Urothelium cell line (cell line): ENCODE data around the gene UBQLNL.

ENCODE experiments used
- DNase-seq: peaks from one replicate; pipeline ENCODE4 v3.0.0; 2011; ENCODE audit warnings: low spot score, mixed read lengths
- FAIRE-seq: peaks from 2 replicates; lab custom pipeline; 2011; peaks lifted over from hg19 to GRCh38; lab: Jason Lieb, UNC

UBQLNL gene

DNA sequence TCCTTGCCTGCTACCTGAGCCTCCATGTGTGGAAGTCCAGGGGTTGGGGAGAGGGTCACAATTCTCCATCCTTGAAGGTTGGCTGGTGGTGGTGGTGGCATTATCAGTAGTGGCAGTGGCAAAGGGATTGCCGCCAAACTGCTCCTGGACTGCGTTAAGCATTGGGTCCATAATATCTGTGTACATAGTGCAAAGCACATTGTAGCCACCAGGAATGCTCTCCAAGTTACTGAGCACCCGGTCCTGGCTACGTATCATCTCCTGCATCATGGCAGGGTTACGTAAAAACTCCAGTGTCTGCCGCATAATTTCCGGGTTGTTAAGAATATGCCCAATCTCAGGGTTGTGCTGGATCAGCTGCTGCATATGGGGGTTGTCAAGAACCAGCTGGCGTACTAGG is 7.9 kb downstream of the UBQLNL start:
- FAIRE-seq, result no peak
- DNase-seq, result no peak

- DNase-seq (no peak), FAIRE-seq (no peak)
Observed at GRCh38 chr11:5507933-5508305, 8.6 kb downstream of the UBQLNL start.

DNA sequence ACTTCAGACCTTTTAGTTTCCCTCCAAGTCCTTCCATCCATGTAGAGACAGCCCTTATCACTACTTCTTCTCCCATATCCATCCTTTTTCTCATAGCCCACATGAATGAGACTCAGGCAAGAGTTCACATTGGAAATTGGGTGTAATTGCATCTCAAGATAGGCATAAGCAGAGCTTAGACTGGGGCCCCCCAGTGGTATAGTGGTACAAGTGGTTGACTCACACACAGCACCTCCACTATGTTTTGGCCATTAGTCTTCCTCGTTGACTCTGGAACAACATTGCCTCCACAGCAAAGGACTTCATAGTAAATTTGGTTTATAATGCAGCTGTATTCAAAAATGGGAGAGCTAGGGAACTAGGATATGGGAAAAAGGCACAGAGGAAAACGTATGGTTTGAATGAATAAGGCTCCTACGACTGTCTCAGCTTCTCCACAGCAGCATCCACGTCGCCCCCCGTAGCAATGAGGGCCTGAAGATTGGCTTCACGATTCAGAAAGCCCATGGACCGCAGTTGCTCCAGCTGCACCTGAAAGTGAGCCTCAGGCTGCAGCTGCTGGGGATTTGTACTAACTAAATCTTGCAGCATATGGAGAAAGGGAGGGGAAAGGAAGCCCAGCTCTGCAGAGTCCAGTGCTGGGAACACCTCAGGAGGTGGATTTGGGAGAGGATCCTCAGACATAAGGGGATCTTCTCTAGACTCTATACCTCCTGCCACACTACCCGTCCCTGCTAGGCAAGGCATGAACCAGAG is 9.1 kb downstream of the UBQLNL start:
- DNase-seq (no peak), FAIRE-seq (no peak)

- FAIRE-seq (no peak), DNase-seq (no peak)
Observed at GRCh38 chr11:5505363-5506048, 11.0 kb downstream of the UBQLNL start.

DNA sequence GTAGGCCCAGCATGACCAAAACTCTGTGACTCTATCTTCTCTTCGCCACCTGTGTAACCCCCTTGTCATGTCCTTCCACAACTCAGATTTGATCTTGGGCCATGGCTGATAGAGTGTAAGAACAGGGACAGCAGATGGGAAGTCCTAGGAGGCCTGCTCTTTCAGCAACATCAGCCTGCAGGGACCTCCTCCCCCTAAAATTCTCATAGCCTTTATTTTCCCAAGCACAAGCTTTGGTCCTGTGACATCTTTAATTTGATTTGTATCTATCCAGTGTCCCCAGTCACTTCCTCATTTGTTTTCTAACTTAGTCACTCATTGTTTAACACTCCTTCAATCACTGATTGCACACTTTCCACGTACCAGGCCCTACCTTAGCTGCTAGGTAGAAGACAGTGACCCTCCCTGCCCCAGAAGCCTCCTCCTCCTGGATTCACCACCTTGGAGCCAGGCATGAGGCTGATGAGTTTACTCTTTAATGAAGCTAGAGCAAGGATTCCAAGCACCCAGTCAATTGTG is 12.0 kb downstream of the UBQLNL start:
- DNase-seq, result no peak
- FAIRE-seq, result no peak

DNA sequence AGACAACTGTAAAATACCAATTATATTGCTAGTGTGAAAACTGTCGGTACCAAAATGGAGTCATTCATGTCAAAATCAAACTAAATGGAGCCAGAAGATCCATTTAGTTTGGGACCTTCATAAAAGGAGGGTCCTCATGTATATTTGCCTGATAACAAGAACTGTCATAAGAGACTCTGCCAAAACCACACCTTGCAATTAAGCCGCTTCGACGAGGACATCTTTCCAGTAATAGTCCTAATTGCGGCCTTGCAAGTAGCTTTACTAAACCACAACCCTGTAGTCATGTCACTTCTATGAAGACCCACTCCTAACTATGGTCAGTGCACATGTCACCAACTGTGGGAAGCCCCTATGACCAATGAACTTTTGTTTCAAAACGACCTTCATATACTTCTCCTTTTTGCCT is 16.1 kb downstream of the UBQLNL start:
- DNase-seq, result no peak
- no peak for FAIRE-seq

GRCh38 chr11:5499671-5500070 is 16.8 kb downstream of the UBQLNL start:
- FAIRE-seq (no peak), DNase-seq (no peak)

DNA sequence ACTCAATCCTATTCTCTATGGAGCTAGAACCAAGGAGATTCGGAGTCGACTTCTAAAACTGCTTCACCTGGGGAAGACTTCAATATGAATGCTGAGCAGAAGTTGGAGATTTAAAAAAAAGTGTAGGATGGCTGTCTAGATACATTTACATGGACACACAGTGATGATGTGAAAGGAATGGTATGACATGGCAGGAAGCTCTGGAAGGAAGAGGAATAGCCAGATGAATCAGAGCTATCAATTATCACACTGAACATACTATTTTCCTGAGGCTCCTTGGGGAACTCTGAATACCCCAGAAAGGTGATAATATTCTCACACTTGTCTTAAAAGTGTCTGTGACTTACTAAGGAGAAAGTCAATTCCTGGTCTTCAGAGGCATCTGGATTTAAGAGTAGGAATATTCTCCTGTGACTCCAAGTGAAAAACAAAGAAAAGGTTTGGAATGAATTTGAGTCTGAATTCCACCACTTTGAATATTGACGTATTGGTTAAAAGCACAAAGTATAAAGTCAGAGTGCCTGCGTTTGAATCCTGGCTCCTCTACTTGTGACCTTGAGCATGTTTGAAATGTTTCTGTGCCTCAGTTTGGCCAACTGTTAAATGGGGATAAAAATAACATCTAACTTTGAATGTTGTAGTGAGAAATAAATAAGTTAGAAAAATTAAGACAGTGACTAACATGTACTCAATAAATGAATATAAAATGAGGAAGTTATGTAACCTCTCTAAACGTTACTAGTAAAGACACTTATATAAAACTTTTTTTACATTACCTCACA is 26.7 kb downstream of the UBQLNL start:
- no peak for FAIRE-seq
- no peak for DNase-seq

- FAIRE-seq (no peak), DNase-seq (no peak)
Observed at GRCh38 chr11:5488798-5489399, 27.6 kb downstream of the UBQLNL start.

DNA sequence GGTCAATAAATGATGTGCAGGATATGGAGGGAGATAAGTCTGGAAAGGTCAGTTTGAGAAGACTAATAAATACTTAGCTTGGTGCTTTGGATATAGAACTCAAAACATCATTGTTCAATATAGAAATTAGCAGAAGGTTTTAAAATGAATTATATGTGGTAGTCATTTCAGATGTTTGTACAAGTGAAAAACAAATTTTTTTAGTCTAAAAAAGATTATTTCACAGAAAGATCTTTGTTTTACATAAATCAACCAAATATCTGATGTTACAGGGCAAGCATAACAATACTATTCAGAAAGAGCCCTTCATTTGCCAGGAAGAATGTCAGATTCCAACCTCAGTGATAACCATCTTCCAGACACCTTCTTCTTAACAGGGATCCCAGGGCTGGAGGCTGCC is 28.1 kb downstream of the UBQLNL start, which contains the start of gene OR52D1:
OR52D1 (plus strand) TSS at position 301 of the 400 bp plus-strand sequence; CDS start at position 323, 22 bp downstream.
- FAIRE-seq (no peak), DNase-seq (no peak)

- FAIRE-seq (no peak), DNase-seq (no peak)
Observed at GRCh38 chr11:5486421-5486820, 30.1 kb downstream of the UBQLNL start.

- no peak for FAIRE-seq
- no peak for DNase-seq
Observed at GRCh38 chr11:5486003-5486402, 30.5 kb downstream of the UBQLNL start.

- FAIRE-seq (no peak), DNase-seq (peak; percentile 50)
Observed at GRCh38 chr11:5476186-5476819, 40.2 kb downstream of the UBQLNL start.

DNA sequence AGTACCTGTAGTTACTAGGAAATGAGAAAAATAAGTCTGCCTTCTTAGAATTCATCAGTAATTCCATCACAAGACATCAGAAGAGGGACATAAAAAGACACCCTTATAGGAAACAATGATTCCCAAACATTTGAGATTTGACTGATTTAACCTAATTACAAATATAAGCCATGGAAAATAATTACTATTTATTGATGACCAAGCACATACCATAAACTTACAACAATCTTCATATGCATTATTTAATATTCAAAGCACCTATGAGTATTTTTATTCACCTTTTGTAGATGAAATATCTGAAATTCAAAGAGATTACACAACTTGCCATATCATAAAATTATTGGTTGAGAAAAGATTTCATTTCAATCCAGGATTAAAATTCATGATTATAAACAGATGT is 42.6 kb downstream of the UBQLNL start:
- DNase-seq, result no peak
- no peak for FAIRE-seq

- DNase-seq (no peak), FAIRE-seq (no peak)
Observed at GRCh38 chr11:5467527-5467926, 49.0 kb downstream of the UBQLNL start.
